Loucy (cell line): ENCODE data around the gene OR52W1.

Source experiments
- H2AFZ ChIP-seq: fragments of 200-600 bp; sonication (generic); 2 replicates; pipeline ENCODE4 v1.6.0; 2016; ENCODE audit warnings: antibody characterized with exemption, mild to moderate bottlenecking, low read length, moderate library complexity
- H3F3A ChIP-seq: fragments of 200-600 bp; 2 replicates; pipeline ENCODE4 v1.6.0; 2016; ENCODE audit warnings: antibody characterized with exemption, low read depth, mild to moderate bottlenecking
- H3K27me3 ChIP-seq: fragments of 200-600 bp; sonication (generic); 2 replicates; pipeline ENCODE4 v1.6.1; 2014; ENCODE audit warnings: low read length, mild to moderate bottlenecking; ENCODE audit not compliant: insufficient read depth, poor library complexity, severe bottlenecking
- H3K36me3 ChIP-seq: fragments of 200-600 bp; sonication (generic); 2 replicates; pipeline ENCODE4 v1.6.1; 2016; ENCODE audit warnings: low read length; ENCODE audit not compliant: insufficient read depth
- H3K4me1 ChIP-seq: fragments of 200-600 bp; sonication (generic); 2 replicates; pipeline ENCODE4 v1.5.1; 2014; ENCODE audit warnings: low read length, mild to moderate bottlenecking; ENCODE audit not compliant: insufficient read depth, poor library complexity, severe bottlenecking
- H3K4me2 ChIP-seq: fragments of 200-600 bp; sonication (generic); 2 replicates; pipeline ENCODE4 v1.6.0; 2014; ENCODE audit warnings: antibody characterized with exemption, low read length, low read depth, mild to moderate bottlenecking; ENCODE audit not compliant: poor library complexity, severe bottlenecking
- H3K4me3 ChIP-seq: fragments of 200-600 bp; sonication (generic); 2 replicates; pipeline ENCODE4 v1.5.1; 2014; ENCODE audit warnings: low read length, mild to moderate bottlenecking, mixed read lengths; ENCODE audit not compliant: poor library complexity, severe bottlenecking
- H3K79me2 ChIP-seq: fragments of 200-600 bp; sonication (generic); 2 replicates; pipeline ENCODE4 v1.6.1; 2014; ENCODE audit warnings: low read length; ENCODE audit not compliant: insufficient read depth
- H3K9ac ChIP-seq: fragments of 200-600 bp; sonication (generic); 2 replicates; pipeline ENCODE4 v1.6.0; 2014; ENCODE audit warnings: mild to moderate bottlenecking, low read depth, low read length, moderate library complexity; ENCODE audit not compliant: poor library complexity, severe bottlenecking
- H3K9me2 ChIP-seq: fragments of 200-600 bp; sonication (generic); replicated peaks from 2 replicates; pipeline ENCODE4 v1.6.1; 2016; ENCODE audit warnings: low read depth, low read length, mixed read lengths
- H3K9me3 ChIP-seq: fragments of 200-600 bp; sonication (generic); 2 replicates; pipeline ENCODE4 v1.6.1; 2014; ENCODE audit warnings: mild to moderate bottlenecking, antibody characterized with exemption, low read length, low read depth; ENCODE audit not compliant: insufficient read depth
- H4K20me1 ChIP-seq: fragments of 200-600 bp; sonication (generic); 2 replicates; pipeline ENCODE4 v1.6.0; 2014; ENCODE audit warnings: antibody characterized with exemption, low read length, mild to moderate bottlenecking; ENCODE audit not compliant: insufficient read depth, poor library complexity, severe bottlenecking
- CTCF ChIP-seq: fragments of 200-600 bp; sonication (generic); conservative IDR thresholded peaks from 2 replicates; pipeline ENCODE4 v1.5.1; 2014; ENCODE audit warnings: mild to moderate bottlenecking, antibody characterized with exemption, low read length
- EZH2phosphoT487 ChIP-seq: fragments of 200-600 bp; IDR thresholded peaks from 2 replicates; pipeline ENCODE4 v1.6.1; 2018; ENCODE audit warnings: antibody characterized with exemption, mild to moderate bottlenecking, moderate library complexity, borderline replicate concordance

The OR52W1 gene

GRCh38 chr11:6205366-6205765, 6.3 kb downstream of the OR52W1 start, which contains the start of gene C11orf42:
C11orf42 (plus strand) TSS chr11:6205557; CDS start chr11:6205616, 59 bp downstream.
- TF ChIP-seq EZH2phosphoT487, result no peak
- TF ChIP-seq CTCF, result no peak
- H3K4me2 ChIP-seq, result no peak within 1 kb of the TSS
- H3K36me3 ChIP-seq, result no peaks in the 10 kb centered on the region; the same call in 1 of the 2 replicates
- no peaks in the 10 kb centered on the region for H4K20me1 ChIP-seq
- H3K4me3 ChIP-seq, result no peak within 1 kb of the TSS
- H2AFZ ChIP-seq, result no peak within 1 kb of the TSS
- H3K27me3 ChIP-seq, result no peaks in the 10 kb centered on the region
- H3K79me2 ChIP-seq, result no peaks in the 10 kb centered on the region
- H3K9me3 ChIP-seq, result no peaks in the 10 kb centered on the region
- H3K9me2 ChIP-seq, result no peaks in the 10 kb centered on the region
- no peak within 1 kb of the TSS for H3K9ac ChIP-seq
- H3K4me1 ChIP-seq, result peaks cover 5% of the 10 kb centered on the region
- H3F3A ChIP-seq, result no peaks in the 10 kb centered on the region

- no peak overlapping the region for H3K9ac ChIP-seq
- H3K4me1 ChIP-seq, result peaks cover 5% of the 10 kb centered on the region
- H3K9me3 ChIP-seq, result no peaks in the 10 kb centered on the region
- TF ChIP-seq EZH2phosphoT487, result no peak
- no peak for TF ChIP-seq CTCF
- H3F3A ChIP-seq, result no peaks in the 10 kb centered on the region
- H3K4me3 ChIP-seq, result no peak overlapping the region
- H3K9me2 ChIP-seq, result no peaks in the 10 kb centered on the region
- H3K4me2 ChIP-seq, result no peak overlapping the region
- H3K27me3 ChIP-seq, result no peaks in the 10 kb centered on the region
- H2AFZ ChIP-seq, result no peak overlapping the region
- peaks cover 7% of the 10 kb centered on the region; the same call in 1 of the 2 replicates for H3K36me3 ChIP-seq
- no peaks in the 10 kb centered on the region for H3K79me2 ChIP-seq
- H4K20me1 ChIP-seq, result no peaks in the 10 kb centered on the region
Measured at GRCh38 chr11:6206456-6207180, 7.6 kb downstream of the OR52W1 start.

GRCh38 chr11:6209801-6210200, 10.8 kb downstream of the OR52W1 start:
- Histone ChIP-seq H3K9me3 (no peaks in the 10 kb centered on the region), H2AFZ (no peak overlapping the region), H3K4me2 (no peak overlapping the region), H4K20me1 (no peaks in the 10 kb centered on the region), H3K27me3 (no peaks in the 10 kb centered on the region), H3K36me3 (peaks cover 27% of the 10 kb centered on the region; the same call in 1 of the 2 replicates), H3K9me2 (no peaks in the 10 kb centered on the region), H3K4me3 (no peak overlapping the region), H3K4me1 (no peaks in the 10 kb centered on the region), H3F3A (no peaks in the 10 kb centered on the region), H3K9ac (no peak overlapping the region), H3K79me2 (no peaks in the 10 kb centered on the region)
- TF ChIP-seq EZH2phosphoT487 (no peak), CTCF (no peak)
